ENCODE measurements around the gene PTPN6.

GRCh38 chr12:7008864-7009263, 57.7 kb downstream of the PTPN6 start:
- no peak for TF ChIP-seq POLR2A (IDR thresholded peaks at IDR 0.05; ENCODE audit: low read length)
- no peak for TF ChIP-seq GATA1 (IDR thresholded peaks at IDR 0.05; ENCODE audit: low read depth, low read length)

Measured in erythroblast (primary cell).